ENCODE results near the gene NYAP1. TPM values are rescaled to one million over a fixed set of nuclear protein-coding genes. Genes with fewer than 3 reads are reported as not detected.
"Not testable (repeated sequence)": the region's sequence is repeated elsewhere in the genome, so short reads cannot be mapped to it uniquely, and the experiment has no call there.

NYAP1 gene
- total RNA-seq, 1 donor from 2014 or later: 1.2 TPM

GRCh38 chr7:100446040-100446439, 37.7 kb upstream of the NYAP1 start:
- no peak for TF ChIP-seq CTCF (IDR thresholded peaks at IDR 0.05)
- no peak for TF ChIP-seq EZH2 (IDR thresholded peaks at IDR 0.05)
- no peak for TF ChIP-seq EZH2phosphoT487 (IDR thresholded peaks at IDR 0.05)
- no peaks in the 10 kb centered on the region for H3F3A ChIP-seq (ENCODE audit: low read depth)
- H3K9me3 Mint-ChIP-seq: no peaks in the 10 kb centered on the region
- no peak overlapping the region for H2AFZ ChIP-seq (replicated peaks)
- no peaks in the 10 kb centered on the region for H4K20me1 ChIP-seq (ENCODE audit: low read depth)
- H3K27ac Mint-ChIP-seq: peak overlapping the region; percentile 98
- H3K27me3 Mint-ChIP-seq (ENCODE audit: insufficient read depth, low read depth): peaks cover 2% of the 10 kb centered on the region
- no peaks in the 10 kb centered on the region for H3K36me3 ChIP-seq
- H3K9me3 ChIP-seq (ENCODE audit: low read depth): no peaks in the 10 kb centered on the region
- DNase-seq (ENCODE audit: low spot score): no peak
- no peak overlapping the region for H3K4me2 ChIP-seq
- H3K79me2 ChIP-seq (ENCODE audit: low read depth): no peaks in the 10 kb centered on the region
- no peaks in the 10 kb centered on the region for H3K27me3 ChIP-seq
- peak overlapping the region; percentile 68 for H3K4me3 Mint-ChIP-seq
- peaks cover 2% of the 10 kb centered on the region for H3K36me3 Mint-ChIP-seq
- no peak overlapping the region for H3K27ac ChIP-seq
- H3K4me1 Mint-ChIP-seq: peaks cover 28% of the 10 kb centered on the region
- no peaks in the 10 kb centered on the region for H3K4me1 ChIP-seq
- H3K4me3 ChIP-seq: no peak overlapping the region
- H3K9ac ChIP-seq: no peak overlapping the region

GRCh38 chr7:100447363-100447762, 36.4 kb upstream of the NYAP1 start:
- not testable (repeated sequence) for H4K20me1 ChIP-seq (ENCODE audit: low read depth); H3K36me3 Mint-ChIP-seq; H3K27ac Mint-ChIP-seq; H3K4me2 ChIP-seq; H3K9me3 Mint-ChIP-seq; H3K36me3 ChIP-seq; H3K4me1 ChIP-seq; H3K9me3 ChIP-seq (ENCODE audit: low read depth); H3K79me2 ChIP-seq (ENCODE audit: low read depth); H3K4me3 Mint-ChIP-seq; H3K27ac ChIP-seq; H3K27me3 ChIP-seq; H3F3A ChIP-seq (ENCODE audit: low read depth); H3K27me3 Mint-ChIP-seq (ENCODE audit: insufficient read depth, low read depth); H3K9ac ChIP-seq; H3K4me3 ChIP-seq; H2AFZ ChIP-seq (replicated peaks); DNase-seq (ENCODE audit: low spot score)
- peaks cover 26% of the 10 kb centered on the region for H3K4me1 Mint-ChIP-seq

GRCh38 chr7:100449190-100449795, 34.4 kb upstream of the NYAP1 start:
- Histone ChIP-seq H4K20me1 (ENCODE audit: low read depth) (no peaks in the 10 kb centered on the region), H3K27ac (no peak overlapping the region), H3K4me3 (no peak overlapping the region), H3K4me1 (no peaks in the 10 kb centered on the region), H3F3A (ENCODE audit: low read depth) (no peaks in the 10 kb centered on the region), H3K27me3 (no peaks in the 10 kb centered on the region), H3K9me3 (ENCODE audit: low read depth) (no peaks in the 10 kb centered on the region), H2AFZ (replicated peaks) (no peak overlapping the region), H3K79me2 (ENCODE audit: low read depth) (no peaks in the 10 kb centered on the region), H3K36me3 (no peaks in the 10 kb centered on the region), H3K9ac (no peak overlapping the region), H3K4me2 (no peak overlapping the region)
- Mint-ChIP-seq H3K9me3 (no peaks in the 10 kb centered on the region), H3K4me3 (peak overlapping the region; percentile 27), H3K27me3 (ENCODE audit: insufficient read depth, low read depth) (peaks cover 2% of the 10 kb centered on the region), H3K4me1 (peaks cover 16% of the 10 kb centered on the region), H3K27ac (peak overlapping the region; percentile 72), H3K36me3 (no peaks in the 10 kb centered on the region)
- TF ChIP-seq EZH2phosphoT487 (IDR thresholded peaks at IDR 0.05): no peak
- TF ChIP-seq CTCF (IDR thresholded peaks at IDR 0.05): no peak
- no peak for TF ChIP-seq EZH2 (IDR thresholded peaks at IDR 0.05)
- DNase-seq (ENCODE audit: low spot score): no peak

- H3K27ac ChIP-seq: no peak overlapping the region
- Mint-ChIP-seq H3K9me3 (no peaks in the 10 kb centered on the region), H3K36me3 (no peaks in the 10 kb centered on the region)
Observed at GRCh38 chr7:100452513-100452912, 31.2 kb upstream of the NYAP1 start.

GRCh38 chr7:100453854-100454253, 29.9 kb upstream of the NYAP1 start:
- not testable (repeated sequence) for H3K4me3 ChIP-seq; H3K27me3 ChIP-seq; H3K36me3 ChIP-seq; H3K27ac Mint-ChIP-seq; H2AFZ ChIP-seq (replicated peaks); H4K20me1 ChIP-seq (ENCODE audit: low read depth); H3K9me3 Mint-ChIP-seq; H3K4me2 ChIP-seq; H3K79me2 ChIP-seq (ENCODE audit: low read depth); H3K4me1 ChIP-seq; H3K9ac ChIP-seq; DNase-seq (ENCODE audit: low spot score); H3K4me3 Mint-ChIP-seq; H3K27me3 Mint-ChIP-seq (ENCODE audit: insufficient read depth, low read depth); H3F3A ChIP-seq (ENCODE audit: low read depth); H3K9me3 ChIP-seq (ENCODE audit: low read depth); H3K27ac ChIP-seq; H3K36me3 Mint-ChIP-seq
- peaks cover 11% of the 10 kb centered on the region for H3K4me1 Mint-ChIP-seq

More at GRCh38 chr7:100452513-100452912, 31.2 kb upstream of the NYAP1 start:
- Histone ChIP-seq H3K79me2 (ENCODE audit: low read depth) (no peaks in the 10 kb centered on the region), H3K4me1 (no peaks in the 10 kb centered on the region), H3F3A (ENCODE audit: low read depth) (no peaks in the 10 kb centered on the region), H4K20me1 (ENCODE audit: low read depth) (no peaks in the 10 kb centered on the region), H3K4me2 (no peak overlapping the region), H3K36me3 (no peaks in the 10 kb centered on the region), H3K27me3 (no peaks in the 10 kb centered on the region), H3K9ac (no peak overlapping the region), H3K4me3 (no peak overlapping the region), H2AFZ (replicated peaks) (no peak overlapping the region), H3K9me3 (ENCODE audit: low read depth) (no peaks in the 10 kb centered on the region)
- no peak overlapping the region for H3K27ac Mint-ChIP-seq
- no peak for DNase-seq (ENCODE audit: low spot score)
- no peak overlapping the region for H3K4me3 Mint-ChIP-seq
- TF ChIP-seq CTCF (IDR thresholded peaks at IDR 0.05) (no peak), EZH2 (IDR thresholded peaks at IDR 0.05) (no peak), EZH2phosphoT487 (IDR thresholded peaks at IDR 0.05) (no peak)
- H3K4me1 Mint-ChIP-seq: peaks cover 11% of the 10 kb centered on the region
- H3K27me3 Mint-ChIP-seq (ENCODE audit: insufficient read depth, low read depth): no peaks in the 10 kb centered on the region
